HG03139 (cell line): ENCODE data around the gene HNRNPLL.

Source experiments
- ATAC-seq: cut with Tn5 transposase; IDR thresholded peaks from one replicate; pipeline ENCODE4 v1.9.1; 2021; ENCODE audit not compliant: unreplicated experiment

Gene HNRNPLL

GRCh38 chr2:38533757-38534545 lies 68.8 kb downstream of the HNRNPLL start:
- ATAC-seq, result no peak

- ATAC-seq, result peak; percentile 98
These were observed 69.5 kb downstream of the HNRNPLL start for GRCh38 chr2:38533180-38533579.

GRCh38 chr2:38532366-38532765 lies 70.4 kb downstream of the HNRNPLL start:
- no peak for ATAC-seq

GRCh38 chr2:38529208-38529607 lies 73.5 kb downstream of the HNRNPLL start:
- ATAC-seq, result no peak

DNA sequence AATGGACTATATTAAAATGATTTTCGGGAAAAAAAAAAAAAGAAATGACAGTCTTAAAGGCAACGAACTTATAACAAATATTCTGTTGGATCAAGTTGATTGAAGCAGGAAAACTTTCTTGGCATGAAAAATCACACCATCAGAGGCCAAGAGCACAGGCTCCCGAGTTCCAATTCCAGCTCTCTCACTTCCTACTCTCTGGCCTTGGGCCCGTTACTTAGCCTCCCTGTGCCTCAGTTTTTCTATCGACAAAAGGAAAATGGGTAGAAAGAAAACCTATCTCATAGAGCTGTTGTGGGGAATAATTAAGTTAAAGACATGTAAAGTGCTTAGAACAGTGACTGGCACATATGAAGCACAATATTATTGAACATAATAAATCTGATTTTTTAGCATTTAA lies 74.2 kb downstream of the HNRNPLL start:
- no peak for ATAC-seq

- ATAC-seq, result no peak
These were observed 74.7 kb downstream of the HNRNPLL start for GRCh38 chr2:38528008-38528442.

DNA sequence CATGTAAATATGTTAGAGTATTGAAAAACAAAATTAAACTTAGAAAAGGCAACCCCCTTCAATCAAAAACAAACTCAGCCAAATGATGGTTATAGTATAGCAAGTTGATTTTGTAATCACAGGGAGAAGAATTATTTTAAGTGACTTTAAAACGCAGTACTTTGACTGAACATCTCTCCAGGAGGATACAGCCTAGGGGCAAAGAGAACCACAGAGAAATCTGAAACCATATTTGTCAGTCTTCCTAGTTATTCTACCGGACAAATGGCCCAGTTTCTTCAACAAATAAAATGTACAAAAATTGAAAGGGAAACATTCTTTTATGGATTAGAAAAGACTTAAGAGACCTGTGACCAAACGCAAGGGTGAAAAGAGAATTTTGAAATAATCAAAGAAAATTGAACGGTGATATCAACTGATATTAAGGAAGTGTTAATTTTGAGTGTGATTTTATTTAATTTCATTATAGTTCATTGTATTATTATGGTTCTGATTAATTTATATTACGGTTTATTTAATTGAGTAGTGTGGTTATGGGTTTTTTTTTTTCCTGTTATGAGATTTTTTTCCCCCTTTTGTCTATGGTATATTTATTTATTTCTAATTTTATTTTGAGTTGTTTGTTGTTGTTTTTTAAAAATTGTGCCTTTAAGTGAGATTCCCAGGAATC lies 75.3 kb downstream of the HNRNPLL start:
- ATAC-seq, result no peak

GRCh38 chr2:38526195-38526594 lies 76.5 kb downstream of the HNRNPLL start:
- ATAC-seq, result no peak

- ATAC-seq, result no peak
These were observed 78.1 kb downstream of the HNRNPLL start for GRCh38 chr2:38524580-38524979.

GRCh38 chr2:38523728-38524437 lies 78.8 kb downstream of the HNRNPLL start:
- ATAC-seq, result no peak

GRCh38 chr2:38522754-38523349 lies 79.9 kb downstream of the HNRNPLL start:
- no peak for ATAC-seq

- ATAC-seq, result no peak
These were observed 80.9 kb downstream of the HNRNPLL start for GRCh38 chr2:38521835-38522234.

DNA sequence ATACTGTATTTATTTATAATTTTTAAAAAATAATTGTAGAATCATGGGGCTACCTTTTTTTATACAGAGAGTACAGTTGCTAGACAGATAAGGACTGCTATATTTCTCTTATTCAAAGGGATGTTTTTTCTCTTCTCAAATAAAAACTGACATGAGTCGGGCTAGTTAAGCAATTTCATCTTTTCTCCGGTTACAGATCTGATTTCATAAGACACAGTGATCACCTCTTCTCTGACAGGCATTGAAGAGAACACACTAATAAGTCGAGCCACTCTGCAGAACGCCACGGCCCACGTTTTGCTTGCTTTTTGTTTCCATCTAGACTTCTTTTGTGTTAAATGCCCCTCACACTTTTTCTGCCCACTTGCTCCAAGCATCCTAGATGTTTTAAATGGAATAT lies 85.4 kb downstream of the HNRNPLL start:
- no peak for ATAC-seq

GRCh38 chr2:38516526-38516925 lies 86.2 kb downstream of the HNRNPLL start:
- no peak for ATAC-seq

DNA sequence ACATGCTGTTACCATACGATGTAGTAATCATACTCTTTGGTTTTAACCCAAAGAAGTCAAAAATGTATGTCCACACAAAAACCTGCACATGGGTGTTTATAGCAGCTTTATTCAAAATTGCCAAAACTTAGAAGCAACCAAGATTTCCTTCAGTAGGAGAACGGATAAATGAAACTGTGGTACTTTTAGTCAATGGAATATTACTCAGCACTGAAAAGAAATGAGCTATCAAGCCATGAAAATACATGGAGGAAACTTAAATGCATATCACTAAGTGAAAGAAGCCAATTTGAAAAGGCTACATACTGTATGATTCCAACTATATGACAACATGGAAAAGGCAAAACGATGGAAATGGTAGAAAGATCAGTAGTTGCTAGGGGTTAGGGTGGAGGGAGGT lies 86.6 kb downstream of the HNRNPLL start:
- no peak for ATAC-seq

GRCh38 chr2:38515155-38516074 lies 87.3 kb downstream of the HNRNPLL start:
- ATAC-seq, result no peak

DNA sequence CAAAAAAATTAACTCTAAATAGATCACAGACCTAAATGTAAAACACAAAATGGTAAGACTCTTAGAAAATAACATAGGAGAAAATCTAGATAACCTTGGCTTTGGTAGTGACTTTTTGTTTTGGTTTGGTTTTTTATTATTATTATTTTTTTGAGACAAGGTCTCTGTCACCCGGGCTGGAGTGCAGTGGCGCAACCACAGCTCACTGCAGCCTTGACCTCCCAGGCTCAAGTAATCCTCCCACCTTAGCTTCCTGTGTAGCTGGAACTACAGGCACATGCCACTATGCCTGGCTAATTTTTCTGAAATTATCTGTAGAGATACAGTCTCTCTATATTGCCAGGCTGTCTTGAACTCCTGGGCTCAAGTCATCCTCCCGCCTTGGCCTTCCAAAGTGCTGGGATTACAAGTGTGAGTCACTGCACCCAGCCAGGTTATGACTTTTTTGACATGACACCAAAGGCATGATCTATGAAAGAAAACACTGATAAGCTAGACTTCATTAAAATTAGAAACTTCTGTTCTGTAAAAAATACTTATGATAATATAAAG lies 88.0 kb downstream of the HNRNPLL start:
- ATAC-seq, result no peak

GRCh38 chr2:38512211-38512610 lies 90.5 kb downstream of the HNRNPLL start:
- no peak for ATAC-seq
